A673 (cell line): ENCODE results near the gene RNASET2.

Experiments used
- EZH2 ChIP-seq: fragments of 200-600 bp; sonication (generic); IDR thresholded peaks from 2 replicates; pipeline ENCODE4 v1.6.1; 2017; ENCODE audit warnings: borderline replicate concordance, low read depth, mild to moderate bottlenecking, mixed read lengths, antibody characterized with exemption, low read length; ENCODE audit not compliant: poor library complexity, severe bottlenecking
- TF ChIP-seq, protein P1 (sequence below): fragments of 300-800, 200-600 bp; sonication (generic); conservative IDR thresholded peaks from 2 replicates; pipeline ENCODE4 v1.5.1; 2017; ENCODE audit warnings: low read depth, mild to moderate bottlenecking, antibody characterized with exemption, low read length, moderate library complexity, mixed read lengths

DNA sequence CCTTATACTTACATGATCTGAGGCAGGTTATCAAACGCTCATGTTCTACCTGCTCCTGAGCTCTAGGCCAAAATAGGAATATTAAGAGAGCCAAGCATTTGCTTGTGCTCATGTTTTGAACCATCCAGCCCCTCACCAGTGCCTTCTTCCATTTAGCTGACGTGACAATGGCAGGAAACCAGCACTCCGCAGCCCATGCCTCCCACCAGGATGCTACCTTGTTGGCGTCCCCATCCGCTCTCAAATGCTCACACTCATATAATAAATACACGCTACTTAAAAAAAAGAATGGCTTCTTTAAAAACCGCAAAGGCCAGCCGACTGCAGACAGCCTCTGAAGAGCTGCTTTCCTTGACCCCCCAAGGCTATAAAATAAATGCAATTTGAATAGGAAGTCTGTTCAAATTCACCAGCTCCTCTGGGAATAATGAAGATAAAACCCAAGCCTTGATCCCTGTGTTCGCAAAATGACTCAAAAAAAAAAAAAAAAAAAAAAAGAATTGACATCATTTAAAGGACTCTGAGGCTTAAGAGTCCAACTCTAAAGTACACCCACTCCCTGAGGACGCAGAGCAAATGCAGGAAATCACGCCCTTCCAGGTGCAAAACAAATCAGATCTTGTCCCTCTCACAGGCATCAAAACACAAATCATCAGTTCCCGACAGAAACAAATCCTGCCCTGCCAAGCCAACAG lies 29.0 kb downstream of the RNASET2 start:
- TF ChIP-seq, protein P1, sequence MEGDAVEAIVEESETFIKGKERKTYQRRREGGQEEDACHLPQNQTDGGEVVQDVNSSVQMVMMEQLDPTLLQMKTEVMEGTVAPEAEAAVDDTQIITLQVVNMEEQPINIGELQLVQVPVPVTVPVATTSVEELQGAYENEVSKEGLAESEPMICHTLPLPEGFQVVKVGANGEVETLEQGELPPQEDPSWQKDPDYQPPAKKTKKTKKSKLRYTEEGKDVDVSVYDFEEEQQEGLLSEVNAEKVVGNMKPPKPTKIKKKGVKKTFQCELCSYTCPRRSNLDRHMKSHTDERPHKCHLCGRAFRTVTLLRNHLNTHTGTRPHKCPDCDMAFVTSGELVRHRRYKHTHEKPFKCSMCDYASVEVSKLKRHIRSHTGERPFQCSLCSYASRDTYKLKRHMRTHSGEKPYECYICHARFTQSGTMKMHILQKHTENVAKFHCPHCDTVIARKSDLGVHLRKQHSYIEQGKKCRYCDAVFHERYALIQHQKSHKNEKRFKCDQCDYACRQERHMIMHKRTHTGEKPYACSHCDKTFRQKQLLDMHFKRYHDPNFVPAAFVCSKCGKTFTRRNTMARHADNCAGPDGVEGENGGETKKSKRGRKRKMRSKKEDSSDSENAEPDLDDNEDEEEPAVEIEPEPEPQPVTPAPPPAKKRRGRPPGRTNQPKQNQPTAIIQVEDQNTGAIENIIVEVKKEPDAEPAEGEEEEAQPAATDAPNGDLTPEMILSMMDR, result no peak
- no peak for TF ChIP-seq EZH2
